ENCODE data around the gene ROR2. TPM values are rescaled to one million over a fixed set of nuclear protein-coding genes. Genes with fewer than 3 reads are reported as not detected.

The ROR2 gene
- polyA plus RNA-seq, 1 experiment, result 9.7 TPM

DNA sequence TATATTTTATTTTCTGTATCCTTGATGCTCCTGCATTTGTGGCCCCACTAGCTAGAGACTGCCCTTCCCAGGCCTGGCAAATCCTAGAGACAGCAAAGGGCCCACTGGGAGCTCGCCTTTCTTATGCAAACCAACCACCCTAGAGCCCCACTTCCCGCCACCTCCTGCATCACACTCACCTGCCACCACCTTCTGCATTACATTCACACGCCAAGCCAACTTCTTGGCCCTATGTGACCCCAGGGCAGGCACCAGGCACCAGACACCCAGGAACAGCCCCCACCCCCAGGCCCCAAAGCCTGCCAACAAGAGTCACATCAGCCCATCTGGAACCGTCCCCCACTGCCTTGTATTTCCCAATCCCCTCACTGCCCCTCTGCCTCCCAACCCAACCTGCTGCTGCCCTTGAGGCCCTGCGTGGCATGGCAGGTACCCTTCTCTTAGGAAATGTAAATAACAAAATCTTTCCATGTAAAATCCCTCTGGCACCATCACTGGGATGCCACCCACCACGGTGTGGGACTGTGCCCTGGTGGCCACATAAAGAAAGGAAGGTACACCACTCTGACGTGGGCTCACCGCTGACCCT is 22.0 kb downstream of the ROR2 start:
- H3K9me3 ChIP-seq (ENCODE audit: control insufficient read depth, insufficient read depth, low read length), result peaks cover 24% of the 10 kb centered on the region
- no peak for DNase-seq (ENCODE audit: low read depth, low spot score)
- POLR2A ChIA-PET, result no interaction called here
- TF ChIP-seq, protein P1, sequence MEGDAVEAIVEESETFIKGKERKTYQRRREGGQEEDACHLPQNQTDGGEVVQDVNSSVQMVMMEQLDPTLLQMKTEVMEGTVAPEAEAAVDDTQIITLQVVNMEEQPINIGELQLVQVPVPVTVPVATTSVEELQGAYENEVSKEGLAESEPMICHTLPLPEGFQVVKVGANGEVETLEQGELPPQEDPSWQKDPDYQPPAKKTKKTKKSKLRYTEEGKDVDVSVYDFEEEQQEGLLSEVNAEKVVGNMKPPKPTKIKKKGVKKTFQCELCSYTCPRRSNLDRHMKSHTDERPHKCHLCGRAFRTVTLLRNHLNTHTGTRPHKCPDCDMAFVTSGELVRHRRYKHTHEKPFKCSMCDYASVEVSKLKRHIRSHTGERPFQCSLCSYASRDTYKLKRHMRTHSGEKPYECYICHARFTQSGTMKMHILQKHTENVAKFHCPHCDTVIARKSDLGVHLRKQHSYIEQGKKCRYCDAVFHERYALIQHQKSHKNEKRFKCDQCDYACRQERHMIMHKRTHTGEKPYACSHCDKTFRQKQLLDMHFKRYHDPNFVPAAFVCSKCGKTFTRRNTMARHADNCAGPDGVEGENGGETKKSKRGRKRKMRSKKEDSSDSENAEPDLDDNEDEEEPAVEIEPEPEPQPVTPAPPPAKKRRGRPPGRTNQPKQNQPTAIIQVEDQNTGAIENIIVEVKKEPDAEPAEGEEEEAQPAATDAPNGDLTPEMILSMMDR (IDR thresholded peaks at IDR 0.05; ENCODE audit: low read depth, low read length), result no peak
- CTCF ChIA-PET, result interaction anchor here (0.7 kb wide), 1 partner anchor 51 kb away, joined by 4 read pairs; no protein-coding TSS in a partner anchor
- H3K27ac ChIP-seq (ENCODE audit: low read depth, low read length), result no peak overlapping the region
- peaks cover 3% of the 10 kb centered on the region for H3K27me3 ChIP-seq (ENCODE audit: control insufficient read depth, insufficient read depth, low read length)
- no peak overlapping the region for H3K4me3 ChIP-seq (ENCODE audit: low read depth, low read length)

DNA sequence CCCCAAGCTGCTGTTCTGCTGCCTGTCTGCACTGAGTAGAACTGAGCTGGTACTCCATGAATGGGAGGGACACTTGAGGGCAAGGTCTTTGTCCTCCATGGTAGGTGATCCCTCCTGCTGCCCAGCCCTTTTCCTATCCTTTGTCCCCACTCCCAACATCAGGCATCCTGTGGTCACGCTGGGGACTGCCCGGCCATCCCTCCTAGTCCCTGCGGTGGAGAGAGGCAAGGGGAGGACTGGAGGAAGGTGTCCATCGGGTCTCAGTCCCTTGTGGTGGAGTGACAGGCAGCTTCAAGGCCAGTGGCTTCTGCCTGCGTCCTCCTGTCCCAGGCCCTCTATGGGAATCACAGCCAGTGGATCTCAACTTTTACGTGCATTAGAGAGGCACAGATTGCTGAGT is 25.9 kb downstream of the ROR2 start:
- H3K4me3 ChIP-seq (ENCODE audit: low read depth, low read length), result no peak overlapping the region
- no peak for DNase-seq (ENCODE audit: low read depth, low spot score)
- TF ChIP-seq, protein P1 (IDR thresholded peaks at IDR 0.05; ENCODE audit: low read depth, low read length), result no peak
- no peak overlapping the region for H3K27ac ChIP-seq (ENCODE audit: low read depth, low read length)
- ChIA-PET POLR2A (no interaction called here), CTCF (interaction anchor here (1.1 kb wide), 1 partner anchor 31 kb away, joined by 3 read pairs; no protein-coding TSS in a partner anchor)
- H3K27me3 ChIP-seq (ENCODE audit: control insufficient read depth, insufficient read depth, low read length), result peaks cover 3% of the 10 kb centered on the region
- peaks cover 9% of the 10 kb centered on the region for H3K9me3 ChIP-seq (ENCODE audit: control insufficient read depth, insufficient read depth, low read length)

DNA sequence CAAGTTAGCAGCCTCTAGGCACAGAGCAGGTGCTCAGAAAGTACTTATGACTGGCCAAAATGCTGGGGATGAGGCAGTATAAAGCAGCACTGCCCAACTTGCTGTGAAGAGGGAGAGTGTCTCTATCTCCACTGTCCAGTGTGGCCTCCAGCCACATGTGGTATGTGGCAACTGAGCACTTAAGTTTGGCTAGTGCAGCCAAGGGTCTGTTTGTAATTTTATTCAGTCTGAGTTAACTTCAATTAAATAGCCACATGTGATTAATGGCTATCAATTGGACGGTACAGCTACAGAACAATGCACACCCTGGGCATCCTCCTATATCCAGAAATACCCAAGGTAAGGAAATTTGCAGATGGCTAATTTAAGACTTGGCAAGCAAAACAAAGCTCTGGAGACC is 26.9 kb downstream of the ROR2 start:
- ChIA-PET POLR2A (no interaction called here), CTCF (interaction anchor here (1.3 kb wide), 1 partner anchor 165 kb away, joined by 4 read pairs; no protein-coding TSS in a partner anchor)
- no peak overlapping the region for H3K27ac ChIP-seq (ENCODE audit: low read depth, low read length)
- H3K9me3 ChIP-seq (ENCODE audit: control insufficient read depth, insufficient read depth, low read length), result peaks cover 1% of the 10 kb centered on the region
- TF ChIP-seq, protein P1 (IDR thresholded peaks at IDR 0.05; ENCODE audit: low read depth, low read length), result no peak
- DNase-seq (ENCODE audit: low read depth, low spot score), result no peak
- peaks cover 3% of the 10 kb centered on the region for H3K27me3 ChIP-seq (ENCODE audit: control insufficient read depth, insufficient read depth, low read length)
- H3K4me3 ChIP-seq (ENCODE audit: low read depth, low read length), result no peak overlapping the region

DNA sequence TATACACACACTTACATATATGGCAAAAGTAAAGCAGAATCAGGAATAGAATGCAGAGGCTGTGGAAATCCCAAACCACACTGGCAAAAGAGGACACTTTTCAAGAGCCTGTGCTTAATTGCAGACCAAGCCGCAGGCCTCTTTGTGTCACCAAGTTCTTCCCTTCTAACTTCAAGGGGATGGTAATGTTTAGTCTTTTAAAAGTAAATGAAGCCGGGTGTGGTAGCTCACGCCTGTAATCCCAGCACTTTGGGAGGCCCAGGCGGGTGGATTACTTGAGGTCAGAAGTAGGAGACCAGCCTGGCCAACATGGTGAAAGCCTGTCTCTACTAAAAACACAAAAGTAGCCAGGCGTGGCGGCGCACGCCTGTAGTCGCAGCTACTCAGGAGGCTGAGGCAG is 28.7 kb downstream of the ROR2 start:
- TF ChIP-seq, protein P1 (IDR thresholded peaks at IDR 0.05; ENCODE audit: low read depth, low read length), result no peak
- Histone ChIP-seq H3K9me3 (ENCODE audit: control insufficient read depth, insufficient read depth, low read length) (no peaks in the 10 kb centered on the region), H3K27me3 (ENCODE audit: control insufficient read depth, insufficient read depth, low read length) (peaks cover 3% of the 10 kb centered on the region), H3K4me3 (ENCODE audit: low read depth, low read length) (no peak overlapping the region), H3K27ac (ENCODE audit: low read depth, low read length) (no peak overlapping the region)
- POLR2A ChIA-PET, result no interaction called here
- CTCF ChIA-PET, result no interaction called here
- no peak for DNase-seq (ENCODE audit: low read depth, low spot score)

DNA sequence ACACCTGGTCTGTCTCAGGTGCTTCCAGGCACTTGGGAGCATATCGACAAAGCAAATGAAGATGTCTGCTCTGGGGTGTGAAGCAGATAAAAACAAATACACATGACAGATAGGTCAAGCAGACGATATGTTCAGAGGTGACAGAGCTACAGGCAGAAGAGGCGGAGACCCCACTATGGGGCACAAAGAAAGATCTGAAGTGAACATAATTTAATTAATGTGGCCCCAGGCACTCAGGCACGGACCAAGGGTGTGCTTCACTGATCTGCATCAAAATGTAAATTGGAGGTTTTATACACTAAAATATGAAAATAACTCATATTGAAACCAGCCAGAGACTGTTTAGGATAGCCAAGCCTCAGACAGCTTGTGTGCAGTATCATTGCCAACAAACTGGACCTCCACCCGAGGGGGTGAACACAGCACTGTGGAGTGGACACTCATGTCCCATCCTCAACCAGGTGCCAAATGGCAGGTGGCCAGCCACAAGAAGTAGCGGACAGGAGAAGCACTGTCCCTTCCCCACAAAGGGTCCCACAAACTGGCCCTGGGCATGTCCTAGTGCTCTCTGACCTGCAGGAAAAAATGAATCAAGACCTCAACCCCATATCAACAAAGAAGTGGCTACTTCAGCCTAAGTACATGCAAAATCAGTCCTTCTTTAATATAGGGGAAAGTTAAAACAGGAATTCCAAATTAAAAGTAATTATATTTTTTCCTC is 29.2 kb downstream of the ROR2 start:
- no peak overlapping the region for H3K4me3 ChIP-seq (ENCODE audit: low read depth, low read length)
- CTCF ChIA-PET, result no interaction called here
- no peak overlapping the region for H3K27ac ChIP-seq (ENCODE audit: low read depth, low read length)
- POLR2A ChIA-PET, result no interaction called here
- H3K27me3 ChIP-seq (ENCODE audit: control insufficient read depth, insufficient read depth, low read length), result peaks cover 3% of the 10 kb centered on the region
- no peak for DNase-seq (ENCODE audit: low read depth, low spot score)
- TF ChIP-seq, protein P1 (IDR thresholded peaks at IDR 0.05; ENCODE audit: low read depth, low read length), result no peak
- H3K9me3 ChIP-seq (ENCODE audit: control insufficient read depth, insufficient read depth, low read length), result no peaks in the 10 kb centered on the region

Measured in AG04450 (cell line).